Activated T-helper 2 cell treated with anti-CD3 and anti-CD28 coated beads, Interferon-gamma antibody, Interleukin-2, Interleukin-4, amounts not matched to agents 10 μg/mL and 5 μg/mL and 100 μg/mL, durations not matched to agents 14 hours and 24 hours and 36 hours (primary cell): ENCODE results near the gene NPLOC4. TPM values are rescaled to one million over a fixed set of nuclear protein-coding genes. Genes with fewer than 3 reads are reported as not detected.
"Not testable (repeated sequence)": the region's sequence is repeated elsewhere in the genome, so short reads cannot be mapped to it uniquely, and the experiment has no call there.

Experiments
- DNase-seq: peaks from one replicate; pipeline ENCODE4 v3.0.0; 2021; ENCODE audit warnings: low spot score
- H3K27ac Mint-ChIP-seq: one replicate; pipeline ENCODE4 v1.8.0; 2021; ENCODE audit warnings: mixed read lengths
- H3K27me3 Mint-ChIP-seq: one replicate; pipeline ENCODE4 v1.8.0; 2021; ENCODE audit warnings: low read depth, mixed read lengths
- H3K36me3 Mint-ChIP-seq: one replicate; pipeline ENCODE4 v1.8.0; 2021; ENCODE audit warnings: low read depth, mixed read lengths
- H3K4me1 Mint-ChIP-seq: one replicate; pipeline ENCODE4 v1.8.0; 2021; ENCODE audit warnings: low read depth, mixed read lengths
- H3K4me3 Mint-ChIP-seq: one replicate; pipeline ENCODE4 v1.8.0; 2021; ENCODE audit warnings: low read depth, mild to moderate bottlenecking, moderate library complexity, mixed read lengths
- H3K9me3 Mint-ChIP-seq: one replicate; pipeline ENCODE4 v1.8.0; 2021; ENCODE audit warnings: mixed read lengths
- intact Hi-C: fragments of 100-400 bp; cut with micrococcal nuclease; formaldehyde crosslinking; loops from one replicate; pipeline ENCODE4 v1.15.1; 2023
- total RNA-seq: library from RNA; stranded (reverse); gene quantifications from 2 replicates; pipeline ENCODE4 v1.2.3, GENCODE V29; 2022

The NPLOC4 gene
- total RNA-seq, 1 donor from 2014 or later = 138 TPM

- intact Hi-C loops = no loop called here
- no peaks in the 10 kb centered on the region for H3K9me3 Mint-ChIP-seq
Observed at GRCh38 chr17:81532490-81533287, 104.2 kb downstream of the NPLOC4 start.

DNA sequence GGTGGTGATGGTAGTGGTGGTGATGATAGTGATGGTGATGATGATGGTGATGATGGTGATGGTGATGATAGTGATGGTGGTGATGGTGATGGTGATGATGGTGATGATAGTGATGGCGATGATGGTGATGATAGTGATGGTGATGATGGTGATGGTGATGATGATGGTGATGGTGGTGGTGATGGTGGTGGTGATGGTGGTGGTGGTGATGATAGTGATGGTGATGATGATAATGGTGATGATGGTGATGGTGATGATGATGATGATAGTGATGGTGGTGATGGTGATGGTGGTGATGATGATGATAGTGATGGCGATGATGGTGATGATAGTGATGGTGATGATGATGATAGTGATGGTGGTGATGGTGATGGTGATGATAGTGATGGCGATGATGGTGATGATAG, 104.9 kb downstream of the NPLOC4 start:
- H3K27ac Mint-ChIP-seq, H3K36me3 Mint-ChIP-seq, H3K27me3 Mint-ChIP-seq, intact Hi-C loops, H3K9me3 Mint-ChIP-seq, H3K4me3 Mint-ChIP-seq, H3K4me1 Mint-ChIP-seq, DNase-seq: not testable (repeated sequence)

More at GRCh38 chr17:81532490-81533287, 104.2 kb downstream of the NPLOC4 start:
- Mint-ChIP-seq H3K27ac (no peak overlapping the region), H3K36me3 (peaks cover 3% of the 10 kb centered on the region), H3K4me1 (no peaks in the 10 kb centered on the region), H3K27me3 (peaks cover 6% of the 10 kb centered on the region), H3K4me3 (no peak overlapping the region)
- no peak for DNase-seq

DNA sequence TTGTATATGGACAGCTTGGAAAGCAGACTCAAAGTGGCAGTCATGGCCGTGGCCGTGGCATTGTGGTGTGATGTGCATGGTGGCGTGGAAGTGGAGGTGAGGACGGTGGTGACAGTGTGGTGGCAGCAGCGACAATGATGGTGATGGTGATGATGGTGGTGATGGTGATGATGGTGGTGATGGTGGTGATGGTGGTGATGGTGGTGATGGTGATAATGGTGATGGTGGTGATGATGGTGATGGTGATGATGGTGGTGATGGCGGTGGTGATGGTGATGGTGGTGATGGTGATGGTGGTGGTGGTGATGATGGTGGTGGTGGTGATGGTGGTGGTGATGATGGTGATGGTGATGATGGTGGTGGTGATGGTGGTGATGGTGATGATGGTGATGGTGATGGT, 105.9 kb downstream of the NPLOC4 start:
- H3K36me3 Mint-ChIP-seq, H3K9me3 Mint-ChIP-seq, H3K4me3 Mint-ChIP-seq, intact Hi-C loops, DNase-seq, H3K27me3 Mint-ChIP-seq, H3K4me1 Mint-ChIP-seq, H3K27ac Mint-ChIP-seq: not testable (repeated sequence)

GRCh38 chr17:81529437-81529803, 107.5 kb downstream of the NPLOC4 start:
- Mint-ChIP-seq H3K27ac (no peak overlapping the region), H3K36me3 (no peaks in the 10 kb centered on the region), H3K27me3 (no peaks in the 10 kb centered on the region), H3K4me1 (no peaks in the 10 kb centered on the region), H3K9me3 (no peaks in the 10 kb centered on the region), H3K4me3 (no peak overlapping the region)
- intact Hi-C loops = no loop called here
- no peak for DNase-seq

DNA sequence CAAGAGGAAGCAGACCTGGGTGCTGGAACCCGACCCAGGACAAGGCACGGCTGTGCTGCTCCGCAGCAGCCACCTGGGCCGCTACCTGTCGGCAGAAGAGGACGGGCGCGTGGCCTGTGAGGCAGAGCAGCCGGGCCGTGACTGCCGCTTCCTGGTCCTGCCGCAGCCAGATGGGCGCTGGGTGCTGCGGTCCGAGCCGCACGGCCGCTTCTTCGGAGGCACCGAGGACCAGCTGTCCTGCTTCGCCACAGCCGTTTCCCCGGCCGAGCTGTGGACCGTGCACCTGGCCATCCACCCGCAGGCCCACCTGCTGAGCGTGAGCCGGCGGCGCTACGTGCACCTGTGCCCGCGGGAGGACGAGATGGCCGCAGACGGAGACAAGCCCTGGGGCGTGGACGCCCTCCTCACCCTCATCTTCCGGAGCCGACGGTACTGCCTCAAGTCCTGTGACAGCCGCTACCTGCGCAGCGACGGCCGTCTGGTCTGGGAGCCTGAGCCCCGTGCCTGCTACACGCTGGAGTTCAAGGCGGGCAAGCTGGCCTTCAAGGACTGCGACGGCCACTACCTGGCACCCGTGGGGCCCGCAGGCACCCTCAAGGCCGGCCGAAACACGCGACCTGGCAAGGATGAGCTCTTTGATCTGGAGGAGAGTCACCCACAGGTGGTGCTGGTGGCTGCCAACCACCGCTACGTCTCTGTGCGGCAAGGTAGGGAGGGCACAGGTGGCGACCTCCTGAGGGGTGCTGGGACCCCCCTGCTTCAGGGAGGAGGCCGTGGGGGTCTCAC, 108.1 kb downstream of the NPLOC4 start:
- H3K36me3 Mint-ChIP-seq = no peaks in the 10 kb centered on the region
- H3K27me3 Mint-ChIP-seq = no peaks in the 10 kb centered on the region
- intact Hi-C loops = no loop called here
- no peak overlapping the region for H3K4me3 Mint-ChIP-seq
- DNase-seq = no peak
- H3K9me3 Mint-ChIP-seq = no peaks in the 10 kb centered on the region
- H3K27ac Mint-ChIP-seq = no peak overlapping the region
- no peaks in the 10 kb centered on the region for H3K4me1 Mint-ChIP-seq

GRCh38 chr17:81528384-81528650, 108.6 kb downstream of the NPLOC4 start:
- Mint-ChIP-seq H3K27me3 (no peaks in the 10 kb centered on the region), H3K27ac (no peak overlapping the region), H3K4me3 (no peak overlapping the region), H3K36me3 (no peaks in the 10 kb centered on the region), H3K9me3 (no peaks in the 10 kb centered on the region), H3K4me1 (no peaks in the 10 kb centered on the region)
- intact Hi-C loops = no loop called here
- DNase-seq = no peak

- intact Hi-C loops = no loop called here
- Mint-ChIP-seq H3K4me3 (no peak within 1 kb of the TSS), H3K27ac (no peak within 1 kb of the TSS), H3K27me3 (no peaks in the 10 kb centered on the region), H3K4me1 (no peaks in the 10 kb centered on the region), H3K36me3 (no peaks in the 10 kb centered on the region), H3K9me3 (no peaks in the 10 kb centered on the region)
- DNase-seq = no peak
Observed at GRCh38 chr17:81527591-81528383, 109.1 kb downstream of the NPLOC4 start, which contains the start of gene FSCN2. Gene FSCN2, plus strand, starts transcription at chr17:81528377. Its CDS starts 155 bp downstream, at chr17:81528532.

DNA sequence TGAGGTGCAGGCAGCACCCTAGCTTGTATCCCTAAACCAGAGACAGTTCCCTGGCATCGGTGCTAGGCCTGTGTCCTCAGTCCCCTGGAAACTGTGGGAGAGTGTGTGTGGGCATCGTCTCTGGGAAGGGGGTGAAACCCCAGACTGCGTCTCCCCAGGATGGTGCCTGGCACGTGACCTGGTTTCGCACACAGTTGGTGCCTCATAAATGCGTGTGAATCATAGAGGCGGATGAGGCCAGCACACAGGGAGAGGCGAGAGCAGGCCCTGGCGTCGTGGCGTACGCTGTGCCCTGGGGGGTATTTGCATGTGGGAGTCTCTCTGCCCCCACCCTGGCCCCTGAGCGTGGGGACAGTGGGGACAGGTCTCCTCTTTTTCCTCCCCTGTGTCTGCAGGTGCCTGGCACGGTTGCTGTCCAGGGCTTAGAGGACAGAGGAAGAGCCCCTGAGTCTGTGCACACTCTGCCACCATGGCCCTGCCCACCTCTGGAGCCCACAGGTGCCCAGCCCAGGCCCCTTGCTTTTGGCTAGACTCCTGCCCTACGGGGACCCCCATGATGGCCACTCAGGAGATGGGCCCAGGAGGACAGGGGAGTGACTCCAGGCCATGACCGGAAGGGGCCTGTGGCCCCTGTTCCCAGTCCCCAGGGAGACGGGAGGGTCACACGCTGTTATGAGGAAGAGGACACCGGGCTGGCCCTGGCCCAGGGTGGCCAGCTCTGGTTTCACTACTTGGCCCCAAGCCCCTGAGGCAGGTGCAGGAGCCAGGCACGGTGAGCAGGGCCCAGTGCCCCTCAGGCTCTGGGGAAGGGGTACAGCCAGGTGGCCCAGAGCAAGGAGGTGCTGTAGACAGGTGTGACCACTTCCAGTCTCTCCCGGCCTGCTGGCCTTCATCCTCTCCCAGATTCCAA, 110.0 kb downstream of the NPLOC4 start:
- Mint-ChIP-seq H3K4me1 (peaks cover 3% of the 10 kb centered on the region), H3K9me3 (no peaks in the 10 kb centered on the region), H3K27me3 (peaks cover 3% of the 10 kb centered on the region), H3K27ac (no peak overlapping the region), H3K4me3 (no peak overlapping the region), H3K36me3 (no peaks in the 10 kb centered on the region)
- DNase-seq = no peak
- intact Hi-C loops = no loop called here

GRCh38 chr17:81524865-81525159, 112.1 kb downstream of the NPLOC4 start:
- no peak overlapping the region for H3K27ac Mint-ChIP-seq
- intact Hi-C loops = no loop called here

GRCh38 chr17:81524039-81524864, 112.7 kb downstream of the NPLOC4 start:
- no peaks in the 10 kb centered on the region for H3K36me3 Mint-ChIP-seq
- H3K27ac Mint-ChIP-seq = no peak overlapping the region
- H3K4me1 Mint-ChIP-seq = peaks cover 6% of the 10 kb centered on the region
- H3K9me3 Mint-ChIP-seq = no peaks in the 10 kb centered on the region
- DNase-seq = no peak
- H3K4me3 Mint-ChIP-seq = no peak overlapping the region
- intact Hi-C loops = no loop called here
- peaks cover 3% of the 10 kb centered on the region for H3K27me3 Mint-ChIP-seq

More at GRCh38 chr17:81524865-81525159, 112.1 kb downstream of the NPLOC4 start:
- Mint-ChIP-seq H3K9me3 (no peaks in the 10 kb centered on the region), H3K4me1 (peaks cover 6% of the 10 kb centered on the region), H3K4me3 (no peak overlapping the region), H3K27me3 (peaks cover 3% of the 10 kb centered on the region), H3K36me3 (no peaks in the 10 kb centered on the region)
- DNase-seq = no peak

- H3K4me1 Mint-ChIP-seq = peaks cover 6% of the 10 kb centered on the region
- no peak for DNase-seq
- H3K4me3 Mint-ChIP-seq = no peak overlapping the region
- no peak overlapping the region for H3K27ac Mint-ChIP-seq
- peaks cover 3% of the 10 kb centered on the region for H3K27me3 Mint-ChIP-seq
- intact Hi-C loops = no loop called here
- H3K9me3 Mint-ChIP-seq = no peaks in the 10 kb centered on the region
- no peaks in the 10 kb centered on the region for H3K36me3 Mint-ChIP-seq
Observed at GRCh38 chr17:81523402-81524038, 113.4 kb downstream of the NPLOC4 start.
